GM19455 (cell line): ENCODE measurements around the gene TUSC2.
A peak's percentile ranks its signal among the peaks of the same experiment; 100 is the strongest.

Source experiments
- ATAC-seq: cut with Tn5 transposase; IDR thresholded peaks from one replicate; pipeline ENCODE4 v1.9.1; 2021; ENCODE audit not compliant: unreplicated experiment

Gene TUSC2

DNA sequence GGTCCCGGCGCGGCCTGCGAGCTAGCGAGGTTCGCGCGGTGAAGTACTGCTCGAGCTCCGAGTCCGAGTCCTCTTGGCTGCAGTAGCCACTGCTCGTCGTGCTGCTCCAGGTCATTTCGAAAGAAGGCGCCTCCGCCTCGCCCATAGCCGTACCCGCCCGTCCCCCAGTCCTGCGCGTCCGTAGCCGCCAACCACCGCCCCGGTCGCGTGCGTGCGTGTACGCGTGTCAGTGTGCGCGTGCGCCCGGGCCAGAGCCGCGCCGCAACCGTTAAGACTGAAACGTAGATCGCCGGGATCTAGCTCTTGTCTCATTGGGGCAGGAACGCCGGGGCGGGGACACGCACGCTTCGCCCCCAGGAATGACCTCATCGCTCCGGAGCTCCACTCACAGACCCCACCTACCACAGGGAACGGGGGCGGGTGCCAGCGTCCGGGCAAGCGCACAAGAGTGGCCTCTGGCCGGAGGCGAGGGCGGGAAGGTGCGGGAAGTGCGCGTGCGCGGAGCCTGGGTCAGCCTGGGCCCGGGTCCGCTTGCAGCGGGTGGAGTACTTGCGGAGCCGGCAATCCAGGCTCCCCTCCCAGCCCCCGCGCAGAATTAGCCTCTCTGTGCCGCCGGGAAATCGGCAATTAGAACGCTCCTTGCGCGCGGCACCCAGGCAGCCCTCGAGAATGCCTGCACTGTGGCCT is 9.3 kb upstream of the TUSC2 start:
- peak; percentile 66 for ATAC-seq

GRCh38 chr3:50336452-50337174 is 8.6 kb upstream of the TUSC2 start:
- peak; percentile 34 for ATAC-seq

GRCh38 chr3:50334339-50335075 is 6.5 kb upstream of the TUSC2 start:
- no peak for ATAC-seq

DNA sequence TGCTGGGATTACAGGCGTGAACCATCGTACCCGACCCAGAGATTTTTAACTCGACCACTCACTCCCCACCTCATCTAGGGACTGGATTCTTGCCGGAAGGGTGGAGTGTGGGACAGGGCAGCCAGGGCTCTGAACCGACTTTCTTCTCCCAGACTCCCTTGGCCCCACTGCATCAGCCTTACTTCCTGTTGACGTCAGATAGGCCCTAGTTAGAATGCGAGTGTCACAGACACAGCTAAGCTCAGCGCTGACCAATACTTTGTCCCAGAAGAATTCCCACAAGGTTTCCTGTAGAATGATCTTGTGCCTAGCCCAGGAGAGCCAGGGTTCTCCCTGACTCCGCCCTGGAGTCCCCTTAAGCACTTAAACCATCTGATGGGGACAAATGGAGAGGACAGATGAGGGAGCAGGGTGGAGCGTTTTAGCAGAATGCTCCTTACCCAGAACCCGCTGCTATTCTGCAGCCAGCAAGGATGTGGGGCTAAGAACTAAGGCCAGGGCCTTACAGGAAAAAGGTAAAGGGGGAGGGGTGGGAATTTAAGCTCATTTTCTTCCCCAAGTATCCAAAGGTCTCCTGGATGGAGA is 5.8 kb upstream of the TUSC2 start:
- ATAC-seq, result no peak

DNA sequence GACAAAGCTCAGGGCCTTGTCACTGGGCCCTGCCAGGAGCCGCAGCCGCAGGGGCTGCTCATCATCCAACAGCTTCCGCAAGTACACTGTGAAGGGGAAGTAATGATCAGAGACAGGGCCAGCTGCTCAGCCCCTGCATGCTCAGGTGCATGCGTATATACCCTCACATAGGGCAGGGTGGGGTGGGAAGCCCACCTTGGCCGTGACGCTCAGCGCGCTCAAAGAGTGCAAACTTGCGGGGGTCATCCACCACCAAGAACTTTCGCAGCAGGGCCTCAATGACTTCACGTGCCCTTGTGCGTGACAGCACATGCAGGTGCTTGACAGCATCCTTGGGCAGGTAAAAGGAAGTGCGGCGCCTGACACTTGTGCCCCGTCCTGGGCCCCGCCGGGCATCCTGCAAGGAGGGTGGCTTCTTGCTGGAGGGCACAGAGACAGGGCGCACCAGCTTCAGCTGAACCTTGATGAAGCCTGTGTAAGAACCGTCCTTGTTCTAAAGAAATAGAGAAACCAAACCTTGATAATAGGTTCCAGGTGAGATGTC is 3.4 kb upstream of the TUSC2 start:
- no peak for ATAC-seq

DNA sequence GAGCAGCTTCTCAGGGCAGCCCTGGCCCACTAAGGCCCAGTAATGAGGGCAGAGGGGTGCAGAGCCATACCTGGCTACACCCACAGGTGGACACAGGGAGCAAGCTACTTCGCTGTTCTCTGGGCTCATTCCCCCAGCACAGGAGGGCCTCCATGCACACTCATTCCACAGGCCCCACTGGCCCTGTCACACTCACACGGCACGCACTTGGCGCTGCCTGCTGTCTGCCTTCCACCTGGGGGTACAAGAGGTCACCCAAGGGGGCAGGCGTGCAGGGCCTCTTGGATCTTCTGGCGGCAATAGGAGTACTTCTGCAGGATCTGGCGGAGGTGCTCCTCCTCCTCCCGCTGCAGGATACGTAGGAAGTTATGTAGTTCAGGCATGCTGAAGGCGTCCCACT is 2.3 kb upstream of the TUSC2 start:
- ATAC-seq, result no peak

GRCh38 chr3:50327129-50327528 is 894 bp downstream of the TUSC2 start:
- ATAC-seq, result no peak

DNA sequence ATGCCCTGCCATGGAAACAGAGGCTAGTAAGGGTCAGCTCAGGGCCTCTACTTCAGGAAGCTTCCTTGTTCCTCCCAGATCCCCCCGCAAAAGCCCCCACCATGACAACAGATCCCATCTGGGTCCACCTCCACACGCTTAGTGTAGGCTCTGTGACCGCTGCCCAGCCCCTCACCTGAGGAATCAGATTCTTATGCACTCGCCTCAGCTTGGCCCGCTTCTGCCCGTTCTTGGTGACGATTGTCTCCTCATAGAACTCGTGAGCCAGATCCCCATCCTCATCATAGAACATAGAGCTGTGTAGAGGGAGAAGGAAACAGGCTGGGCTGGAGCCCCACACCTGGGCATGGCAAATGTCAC is 1.9 kb downstream of the TUSC2 start:
- no peak for ATAC-seq

DNA sequence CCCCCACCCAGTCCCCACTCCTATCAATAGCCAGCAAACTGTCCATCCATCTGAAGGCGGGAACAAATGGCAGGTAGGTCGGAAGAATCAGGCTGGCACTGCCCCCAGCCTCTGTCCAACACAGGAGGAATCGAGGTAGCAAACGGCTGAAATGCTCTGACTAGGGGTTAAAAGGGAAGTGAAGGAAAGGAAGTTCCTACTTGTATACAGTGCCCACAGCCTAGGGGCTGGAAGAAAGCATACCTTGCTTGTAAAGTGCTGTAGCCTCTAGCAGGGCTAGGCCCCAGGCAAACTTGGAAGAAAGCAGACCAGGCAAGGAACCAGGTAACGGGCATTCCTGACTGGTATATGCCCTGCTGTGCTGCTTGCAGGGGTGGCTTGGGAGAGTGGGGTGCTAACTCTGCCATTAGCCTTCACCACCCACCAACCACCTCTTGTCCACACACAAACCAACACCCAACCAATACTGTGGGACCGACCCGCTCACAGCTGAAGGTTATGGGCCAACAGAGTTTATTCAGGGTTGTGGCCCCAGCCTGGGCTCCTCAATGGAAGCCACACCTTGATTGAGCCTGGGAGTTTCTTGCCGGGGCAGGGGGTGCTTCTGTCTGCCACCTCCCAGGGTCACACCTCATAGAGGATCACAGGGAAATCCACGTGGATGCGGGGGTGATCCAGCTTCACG is 2.4 kb downstream of the TUSC2 start:
- no peak for ATAC-seq

DNA sequence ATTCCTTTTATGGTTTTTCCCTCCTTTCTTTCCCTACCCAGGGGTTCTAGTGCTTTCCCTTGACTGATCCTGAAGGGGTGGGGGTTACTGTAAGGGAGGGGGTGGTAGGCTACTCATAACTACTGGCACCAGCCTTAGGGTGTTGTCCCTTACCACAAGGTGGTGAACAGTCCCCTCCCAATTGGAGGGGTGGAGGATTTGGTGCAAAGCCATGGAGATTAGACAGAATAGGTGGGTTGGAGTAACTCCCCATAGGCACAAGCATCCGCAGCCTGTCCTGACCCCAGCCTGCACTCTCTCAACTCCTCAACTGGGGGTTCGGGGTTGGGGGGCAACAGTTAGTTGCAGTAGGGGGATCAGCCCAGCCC is 2.9 kb downstream of the TUSC2 start:
- ATAC-seq, result no peak

DNA sequence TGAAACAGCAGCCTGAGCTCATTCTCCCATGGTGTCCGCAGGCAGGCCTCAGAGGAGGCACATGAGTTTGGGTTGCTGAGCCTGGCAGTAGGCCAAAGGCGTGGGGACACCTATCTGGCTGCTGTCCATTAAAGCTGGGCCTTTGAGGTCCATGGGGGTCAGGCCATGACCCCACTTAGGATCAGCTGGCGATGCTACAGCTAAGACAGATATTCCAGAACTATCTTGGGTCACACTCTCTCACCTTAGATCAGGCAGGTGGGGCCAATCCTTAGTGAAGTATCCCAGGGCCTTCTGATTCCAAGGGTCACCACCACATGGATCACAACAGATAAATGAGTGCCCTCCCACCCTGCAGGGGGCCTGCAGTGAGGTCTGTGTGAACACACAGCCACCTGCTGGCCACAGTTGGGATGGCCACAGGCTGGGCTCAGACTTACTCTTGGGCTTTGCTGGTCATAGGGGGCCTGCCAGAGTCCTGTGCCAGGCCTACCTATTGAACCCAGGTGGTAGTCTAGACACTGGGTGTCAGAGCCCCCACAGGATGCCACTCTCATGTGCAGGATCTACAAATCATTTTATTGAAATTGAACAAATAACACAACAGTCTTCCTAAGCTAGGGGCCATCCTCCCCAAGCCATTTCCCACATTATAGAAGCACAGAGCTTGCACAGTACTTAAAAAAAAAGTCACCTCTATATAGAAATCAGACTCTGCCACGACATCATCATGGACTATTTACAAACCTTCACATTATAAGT is 3.5 kb downstream of the TUSC2 start:
- no peak for ATAC-seq

DNA sequence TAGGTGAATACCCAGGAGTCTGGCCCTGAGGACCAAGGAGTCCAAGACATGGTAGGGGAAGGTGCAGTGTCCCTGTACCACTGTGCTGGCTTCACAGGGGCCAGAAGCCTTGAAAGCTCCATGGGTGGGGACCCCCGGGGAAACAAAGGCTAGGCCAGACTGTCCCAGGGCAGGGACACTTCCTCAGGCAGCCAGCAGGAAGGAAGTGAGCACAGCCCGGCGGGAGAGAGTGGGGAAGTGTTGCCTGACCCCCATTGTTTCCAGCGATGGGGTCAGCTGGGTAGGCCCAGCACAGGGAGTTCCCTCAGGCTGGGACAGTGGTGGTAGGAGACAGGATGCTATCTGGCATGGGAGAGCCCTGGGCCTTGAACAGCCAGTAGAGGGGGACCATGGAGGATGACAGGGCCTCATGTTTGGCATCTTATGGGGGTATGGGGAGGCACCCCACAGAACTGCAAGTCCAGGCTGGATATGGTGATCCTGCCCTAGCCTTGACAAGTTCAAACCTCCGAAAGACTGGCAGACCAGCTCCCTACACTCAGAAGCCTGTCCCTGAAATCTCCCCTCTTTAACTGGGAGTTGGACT is 4.3 kb downstream of the TUSC2 start:
- ATAC-seq, result no peak

DNA sequence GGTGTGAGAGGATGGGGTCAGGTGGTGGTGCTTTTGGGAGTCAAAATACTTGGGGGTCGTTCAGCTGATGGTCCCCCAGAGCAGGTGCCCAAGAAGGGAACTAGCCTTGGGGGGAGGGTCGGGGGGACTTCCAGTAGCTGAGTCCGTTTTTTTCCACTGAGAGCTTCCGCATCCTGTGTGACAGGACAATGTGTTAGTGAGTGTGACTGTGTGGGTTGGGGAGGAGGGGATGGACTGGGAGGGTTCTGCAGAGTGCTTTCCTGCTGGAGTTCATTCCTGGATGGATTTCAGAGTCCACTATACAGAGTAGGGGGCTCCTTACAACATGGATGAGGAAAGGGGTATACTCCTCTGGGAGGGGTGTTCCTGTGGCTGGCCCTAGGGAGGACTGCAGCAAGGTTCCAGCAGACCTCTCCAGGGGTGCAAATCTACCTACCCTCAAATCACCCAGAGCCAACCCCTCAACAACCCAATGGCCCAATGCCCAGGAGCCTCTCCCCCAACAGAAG is 4.9 kb downstream of the TUSC2 start:
- no peak for ATAC-seq

GRCh38 chr3:50322386-50323091 is 5.5 kb downstream of the TUSC2 start, which contains the start of gene HYAL2:
TSS of gene HYAL2 (minus strand) at chr3:50322745. CDS start at chr3:50320489, 2,256 bp downstream.
- no peak for ATAC-seq

DNA sequence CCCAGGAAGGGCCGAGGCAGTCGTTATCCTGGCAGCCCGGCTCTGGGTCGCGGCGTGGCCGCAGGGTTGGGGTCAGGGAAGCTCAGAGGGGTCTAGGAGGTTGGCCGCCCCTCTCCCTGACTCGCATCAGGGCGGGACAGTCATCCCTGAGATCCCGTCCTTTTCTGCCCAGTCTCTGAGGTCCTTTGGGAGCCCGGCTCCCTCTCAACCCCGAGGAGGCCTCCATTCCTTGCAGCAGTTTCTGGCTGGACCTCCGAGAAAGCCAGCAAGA is 6.0 kb downstream of the TUSC2 start:
- no peak for ATAC-seq

DNA sequence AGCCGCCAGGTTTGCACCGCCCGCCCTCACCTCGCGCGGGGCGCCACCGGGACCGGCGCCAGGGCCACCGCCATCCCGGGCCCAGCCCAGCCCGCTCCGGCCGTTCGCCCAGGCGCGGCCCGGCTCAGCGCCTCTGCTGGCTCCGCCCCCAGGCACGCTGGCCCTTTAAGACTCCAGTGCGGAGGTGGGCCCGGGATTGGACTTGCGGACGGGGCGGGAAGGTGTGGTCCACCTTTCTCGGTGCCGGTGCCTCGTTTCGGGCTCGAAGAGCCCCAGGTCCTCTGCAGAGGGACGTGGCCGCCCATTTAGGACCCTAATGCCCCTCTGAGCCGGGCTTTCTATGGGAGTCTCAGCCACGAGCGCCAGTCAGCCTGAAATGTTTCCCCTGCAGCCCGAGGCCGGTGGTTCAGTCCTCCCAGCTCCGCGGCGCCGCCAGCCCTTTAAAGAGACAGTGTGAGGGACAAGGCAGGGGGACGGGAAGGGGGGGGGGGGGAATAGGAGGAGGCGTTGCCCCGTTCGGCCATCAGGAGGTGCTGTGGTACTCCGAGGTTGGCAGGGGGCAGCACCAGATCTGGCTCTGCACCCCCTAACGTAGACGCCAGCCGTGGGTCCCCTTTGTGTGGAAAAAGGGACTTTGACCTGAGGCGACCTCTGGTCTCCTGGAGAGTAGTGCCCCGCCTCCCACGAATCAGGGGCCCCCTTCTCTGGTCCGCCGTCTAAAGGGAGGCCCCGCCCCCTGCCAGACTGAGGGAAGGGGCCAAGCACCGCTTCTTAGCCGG is 6.5 kb downstream of the TUSC2 start:
- ATAC-seq, result peak; percentile 77

DNA sequence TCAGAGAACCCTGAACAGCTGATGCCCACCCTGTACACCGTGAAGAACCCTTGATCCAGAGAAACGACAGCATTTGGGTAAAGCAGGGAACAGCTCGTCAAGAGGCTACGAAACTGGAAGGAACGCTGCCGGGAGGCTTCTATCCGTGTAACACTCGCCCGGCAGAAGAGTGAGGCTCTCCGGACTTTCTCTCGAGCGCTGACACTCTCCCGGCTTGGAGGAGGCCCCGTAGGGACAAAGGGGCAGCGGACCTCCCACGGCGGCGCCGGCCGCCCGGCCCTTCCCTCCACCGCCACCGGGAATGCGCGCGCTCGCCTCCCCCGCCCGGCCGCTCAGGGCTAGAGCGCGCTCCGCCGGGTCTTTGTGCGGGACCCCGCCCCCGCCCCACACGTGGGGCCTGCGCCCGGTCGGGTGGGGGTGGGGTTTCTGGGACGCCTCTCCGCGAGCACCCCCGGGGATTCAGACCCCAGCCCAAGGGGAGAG is 7.1 kb downstream of the TUSC2 start:
- peak; percentile 53 for ATAC-seq

DNA sequence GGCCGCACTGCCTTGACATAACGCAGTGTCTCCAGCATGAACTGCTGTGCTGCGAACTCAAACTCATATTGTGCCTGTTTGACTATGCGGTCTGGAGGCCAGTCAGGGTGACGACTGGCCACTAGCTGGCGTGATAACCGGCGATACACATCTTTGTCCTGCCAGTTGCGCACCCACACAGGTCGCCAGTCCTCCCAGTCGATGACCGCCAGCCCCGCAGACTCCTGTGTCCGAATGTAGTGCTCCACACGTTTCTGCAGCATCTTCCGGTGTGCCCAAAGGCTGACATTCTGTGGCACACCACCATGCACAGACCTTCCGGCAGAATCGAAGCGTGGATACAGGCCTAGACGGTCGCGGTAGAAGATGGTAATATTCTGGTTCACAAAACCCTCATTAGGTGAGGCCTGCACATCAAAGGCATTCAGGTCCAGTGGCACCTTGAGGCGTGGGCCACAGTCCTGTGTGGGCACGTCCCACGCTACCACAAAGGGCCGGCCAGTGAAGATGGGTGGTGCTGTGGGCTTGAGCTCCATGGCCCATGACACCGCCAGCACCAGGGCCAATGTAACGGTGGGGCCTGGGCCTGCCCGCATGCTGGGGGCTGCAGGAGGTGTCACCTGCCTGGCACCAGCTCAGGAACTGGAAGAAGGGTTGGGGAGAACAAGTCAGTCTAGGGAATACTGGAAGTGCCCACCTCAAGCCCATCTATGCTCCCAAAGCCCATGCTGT is 8.0 kb downstream of the TUSC2 start:
- ATAC-seq, result no peak
